Activated T-cell treated with anti-CD3 and anti-CD28 coated beads, Interleukin-2, amount 50 U/mL, for 4 hours (primary cell): ENCODE measurements around the gene WRAP73. TPM values are rescaled to one million over a fixed set of nuclear protein-coding genes. Genes with fewer than 3 reads are reported as not detected.
A peak's percentile ranks its signal among the peaks of the same experiment; 100 is the strongest.

ENCODE experiments used
- ATAC-seq, 2 donors: fragments of 200-7000 bp; cut with Tn5 transposase; one replicate each; pipeline ENCODE4 v1.10.0; 2021
- DNase-seq: peaks from one replicate; pipeline ENCODE4 v3.0.0-alpha.2; 2020
- H3K27me3 Mint-ChIP-seq: one replicate; pipeline ENCODE4 v1.8.0; 2021; ENCODE audit warnings: low read depth, mixed read lengths
- H3K36me3 Mint-ChIP-seq: one replicate; pipeline ENCODE4 v1.8.0; 2022; ENCODE audit warnings: mixed read lengths; ENCODE audit not compliant: insufficient read depth
- H3K4me1 Mint-ChIP-seq: one replicate; pipeline ENCODE4 v1.8.0; 2021; ENCODE audit warnings: low read depth, mixed read lengths
- H3K4me3 Mint-ChIP-seq: one replicate; pipeline ENCODE4 v1.8.0; 2021; ENCODE audit warnings: mild to moderate bottlenecking, moderate library complexity, mixed read lengths
- H3K9me3 Mint-ChIP-seq: one replicate; pipeline ENCODE4 v1.8.0; 2021; ENCODE audit warnings: mixed read lengths
- total RNA-seq, 3 donors: library from RNA; stranded (reverse); gene quantifications; one replicate each; pipeline ENCODE4 v1.2.1, GENCODE V29; 2021

WRAP73 gene
- total RNA-seq, 3 donors from 2014 or later: 32.7 to 36.3 (median 34.5) TPM

DNA sequence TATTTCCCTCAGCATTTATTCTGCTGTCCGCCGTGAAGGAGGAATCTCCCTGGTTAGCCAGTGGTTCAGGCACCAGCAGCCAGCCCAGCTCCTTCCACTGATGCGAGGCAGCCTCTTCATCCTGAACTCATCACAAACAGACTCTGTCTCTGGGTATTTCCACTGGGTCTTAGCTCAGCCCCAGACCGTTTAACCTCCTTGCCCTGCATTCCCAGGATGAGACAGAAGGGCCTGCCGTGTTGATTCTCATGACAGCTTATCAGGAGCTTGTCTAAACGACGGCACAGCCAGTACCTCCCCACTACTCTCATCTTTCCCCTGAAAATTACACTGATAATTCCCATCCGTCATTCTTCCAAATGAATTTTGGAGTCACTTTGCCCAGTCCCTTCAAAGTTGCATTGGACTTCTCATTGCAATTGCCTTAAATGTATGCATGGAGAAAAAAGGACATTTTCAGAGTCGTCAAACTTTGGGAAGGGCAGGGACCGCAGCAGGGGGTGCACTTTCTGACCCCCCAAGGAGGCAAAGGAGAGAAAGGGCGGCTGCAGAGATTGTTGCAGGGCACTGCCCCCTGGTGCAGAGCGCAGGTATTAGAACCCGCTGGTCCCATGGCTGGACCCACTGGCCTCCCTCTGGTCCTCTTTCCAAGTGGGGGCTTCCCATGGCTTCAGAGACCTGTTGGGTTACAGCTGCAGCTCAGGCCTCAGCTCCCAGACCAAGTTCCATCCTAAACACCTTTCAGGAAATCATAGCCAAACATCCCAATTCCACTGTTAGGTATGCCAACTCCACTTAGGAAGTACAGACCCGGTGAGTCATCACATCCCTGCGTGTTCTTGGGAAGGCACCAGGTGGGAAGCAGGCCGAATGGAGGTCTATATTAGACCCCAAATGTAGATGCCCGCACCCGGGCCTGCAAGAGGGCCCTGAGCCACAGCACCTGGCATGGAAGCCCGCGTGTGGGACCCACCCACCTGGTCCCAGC is 34.9 kb downstream of the WRAP73 start:
- DNase-seq (no peak), ATAC-seq (no peak)
- Mint-ChIP-seq H3K4me1 (peaks cover 17% of the 10 kb centered on the region), H3K36me3 (no peaks in the 10 kb centered on the region), H3K9me3 (no peaks in the 10 kb centered on the region), H3K4me3 (no peak overlapping the region), H3K27me3 (peaks cover 4% of the 10 kb centered on the region)

- H3K36me3 Mint-ChIP-seq: no peaks in the 10 kb centered on the region
- peaks cover 17% of the 10 kb centered on the region for H3K27me3 Mint-ChIP-seq
- no peak for ATAC-seq
- H3K9me3 Mint-ChIP-seq: no peaks in the 10 kb centered on the region
- peak overlapping the region; percentile 72 for H3K4me3 Mint-ChIP-seq
- DNase-seq: no peak
- peaks cover 6% of the 10 kb centered on the region for H3K4me1 Mint-ChIP-seq
Observed at GRCh38 chr1:3612123-3612522, 37.8 kb downstream of the WRAP73 start.

- Mint-ChIP-seq H3K4me3 (peak within 1 kb of the TSS; percentile 72), H3K9me3 (no peaks in the 10 kb centered on the region), H3K4me1 (peaks cover 6% of the 10 kb centered on the region), H3K27me3 (peaks cover 17% of the 10 kb centered on the region), H3K36me3 (no peaks in the 10 kb centered on the region)
- ATAC-seq (peak; percentile 80 to 82), DNase-seq (peak; percentile 69)
Observed at GRCh38 chr1:3611170-3612019, 38.5 kb downstream of the WRAP73 start, which contains the start of gene MEGF6. TSS of gene MEGF6 (minus strand) at chr1:3611508. CDS start at chr1:3611268, 240 bp downstream.

DNA sequence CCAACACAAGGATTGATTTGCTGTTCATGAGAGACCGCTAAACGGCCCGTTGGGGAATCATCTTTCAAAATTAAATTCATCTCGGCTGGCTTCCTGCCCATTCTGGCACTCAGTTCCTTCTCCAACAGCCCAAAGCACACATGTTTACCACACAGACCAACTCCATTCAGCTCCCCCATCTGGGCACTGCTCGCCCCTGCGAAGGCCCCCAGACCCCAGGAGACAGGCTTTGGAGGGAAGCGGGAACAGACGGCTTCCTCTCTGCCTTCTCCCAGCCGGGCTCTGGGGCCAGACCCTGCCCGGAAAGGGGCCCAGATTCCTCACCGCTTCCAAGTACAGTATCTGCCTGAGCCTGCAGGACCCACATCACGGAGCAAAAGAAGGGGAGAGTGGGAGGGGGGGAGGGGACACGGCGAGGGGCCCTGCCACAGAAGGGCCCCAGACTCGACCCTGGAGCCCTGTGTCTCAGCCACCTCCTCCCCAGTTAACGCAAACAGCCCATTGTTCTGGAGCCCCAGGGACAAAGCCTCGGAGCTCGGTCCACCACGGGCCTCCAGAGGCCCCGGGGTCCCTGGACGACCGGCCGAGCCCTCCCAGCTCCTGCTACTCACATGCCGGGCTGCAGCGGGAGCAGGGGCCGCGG is 39.3 kb downstream of the WRAP73 start:
- Mint-ChIP-seq H3K4me3 (peak overlapping the region; percentile 53), H3K27me3 (peaks cover 17% of the 10 kb centered on the region), H3K9me3 (no peaks in the 10 kb centered on the region), H3K4me1 (peaks cover 6% of the 10 kb centered on the region), H3K36me3 (no peaks in the 10 kb centered on the region)
- DNase-seq (no peak), ATAC-seq (no peak)

- Mint-ChIP-seq H3K4me1 (peaks cover 6% of the 10 kb centered on the region), H3K9me3 (no peaks in the 10 kb centered on the region), H3K27me3 (peaks cover 17% of the 10 kb centered on the region), H3K4me3 (peak overlapping the region; percentile 53), H3K36me3 (no peaks in the 10 kb centered on the region)
- DNase-seq: no peak
- ATAC-seq: no peak
Observed at GRCh38 chr1:3609769-3610526, 40.0 kb downstream of the WRAP73 start.

DNA sequence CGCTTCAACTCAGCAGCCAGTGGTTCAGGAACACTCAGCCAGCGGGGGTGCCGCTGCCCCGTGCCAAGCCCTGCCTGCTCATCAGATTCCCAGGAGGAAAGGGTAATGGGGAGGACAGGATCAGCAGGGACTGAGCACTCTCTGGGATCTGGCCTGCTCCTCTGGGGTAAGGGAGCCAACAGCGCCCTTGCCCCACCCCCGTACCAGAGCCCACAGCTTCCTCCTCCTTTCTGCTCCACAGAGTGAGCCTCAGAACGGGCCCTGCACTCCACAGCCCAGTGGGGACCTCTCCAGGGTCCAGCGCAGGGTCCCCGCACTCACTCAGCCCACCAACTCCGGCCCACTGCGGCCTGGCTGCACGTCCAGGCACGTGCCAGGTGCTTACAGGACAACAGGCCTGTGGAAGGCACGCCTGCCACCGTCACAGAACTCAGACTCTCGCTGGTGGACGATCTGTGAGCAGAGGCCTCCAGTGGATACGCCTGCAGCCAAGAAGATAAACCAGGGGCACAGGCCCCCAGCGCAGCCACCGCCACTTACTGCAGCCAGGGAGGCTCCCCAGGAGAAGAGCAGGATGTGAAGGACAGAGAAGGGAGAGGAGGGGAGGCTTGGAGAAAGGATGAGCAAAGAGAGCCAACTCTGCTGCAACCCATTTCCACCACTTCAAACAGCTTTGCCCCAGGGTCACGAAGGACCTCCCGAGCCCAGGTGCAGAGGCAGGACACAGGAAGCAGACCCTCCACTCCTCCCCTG is 40.7 kb downstream of the WRAP73 start:
- ATAC-seq (no peak), DNase-seq (no peak)
- H3K27me3 Mint-ChIP-seq: peaks cover 17% of the 10 kb centered on the region
- no peaks in the 10 kb centered on the region for H3K9me3 Mint-ChIP-seq
- H3K4me1 Mint-ChIP-seq: peaks cover 6% of the 10 kb centered on the region
- no peak overlapping the region for H3K4me3 Mint-ChIP-seq
- no peaks in the 10 kb centered on the region for H3K36me3 Mint-ChIP-seq

GRCh38 chr1:3608154-3608553 is 41.7 kb downstream of the WRAP73 start:
- Mint-ChIP-seq H3K4me3 (no peak overlapping the region), H3K9me3 (no peaks in the 10 kb centered on the region), H3K36me3 (no peaks in the 10 kb centered on the region), H3K27me3 (peaks cover 17% of the 10 kb centered on the region), H3K4me1 (peaks cover 6% of the 10 kb centered on the region)
- ATAC-seq: no peak
- no peak for DNase-seq

DNA sequence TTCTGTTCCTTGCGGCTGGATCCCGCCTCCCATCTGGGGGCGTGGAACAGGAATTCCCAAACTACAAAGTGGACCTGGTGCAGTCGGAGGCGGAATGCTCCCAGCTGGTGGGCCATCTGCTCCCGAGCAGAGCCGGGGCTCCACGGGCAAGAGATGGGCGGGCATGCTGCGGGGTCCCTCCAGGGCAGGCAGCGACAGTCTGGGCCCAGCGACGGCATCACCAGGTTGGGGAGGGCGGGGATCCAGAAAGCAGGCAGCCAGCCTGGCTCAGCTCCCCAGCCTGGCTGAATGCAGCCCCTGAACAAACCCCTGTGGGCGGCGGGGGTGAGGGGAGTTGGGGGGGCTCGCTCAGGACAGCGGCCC is 42.2 kb downstream of the WRAP73 start:
- no peaks in the 10 kb centered on the region for H3K36me3 Mint-ChIP-seq
- peaks cover 17% of the 10 kb centered on the region for H3K27me3 Mint-ChIP-seq
- H3K4me1 Mint-ChIP-seq: peaks cover 6% of the 10 kb centered on the region
- ATAC-seq: no peak
- DNase-seq: no peak
- no peaks in the 10 kb centered on the region for H3K9me3 Mint-ChIP-seq
- no peak overlapping the region for H3K4me3 Mint-ChIP-seq

GRCh38 chr1:3606779-3607702 is 42.9 kb downstream of the WRAP73 start:
- no peaks in the 10 kb centered on the region for H3K9me3 Mint-ChIP-seq
- ATAC-seq: no peak
- peaks cover 17% of the 10 kb centered on the region for H3K27me3 Mint-ChIP-seq
- no peak overlapping the region for H3K4me3 Mint-ChIP-seq
- peaks cover 6% of the 10 kb centered on the region for H3K4me1 Mint-ChIP-seq
- no peak for DNase-seq
- no peaks in the 10 kb centered on the region for H3K36me3 Mint-ChIP-seq

DNA sequence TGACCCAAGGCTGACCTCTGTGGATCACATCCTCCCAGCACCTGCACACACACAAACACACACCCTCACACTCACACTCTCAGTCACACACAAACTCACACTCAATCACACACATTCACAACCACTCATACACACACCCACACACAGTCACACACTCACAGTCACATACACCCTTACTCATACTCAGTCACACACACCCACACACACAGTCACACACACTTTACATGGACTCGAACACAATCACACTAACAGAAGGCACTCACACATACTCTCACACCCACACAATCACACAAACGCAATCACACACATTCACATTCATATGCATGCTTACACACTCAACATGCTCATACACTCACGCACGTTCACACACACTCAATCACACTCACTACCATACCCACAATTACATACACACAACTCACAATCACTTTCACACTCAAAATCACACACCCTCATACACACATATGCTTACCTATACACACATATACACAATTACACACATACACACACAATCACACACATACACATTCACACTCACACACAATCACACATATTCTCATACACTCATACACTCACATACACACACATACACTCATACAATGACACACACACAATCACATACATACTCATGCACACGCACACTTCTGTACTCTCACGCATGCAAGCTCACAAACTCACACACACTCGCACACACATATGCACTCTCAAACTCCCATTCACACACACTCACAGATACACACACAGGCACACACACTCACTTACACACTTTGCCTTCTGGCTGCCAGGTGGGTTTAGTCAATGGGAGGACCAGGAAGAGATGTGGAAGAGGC is 44.7 kb downstream of the WRAP73 start:
- peaks cover 13% of the 10 kb centered on the region for H3K27me3 Mint-ChIP-seq
- H3K9me3 Mint-ChIP-seq: no peaks in the 10 kb centered on the region
- no peaks in the 10 kb centered on the region for H3K36me3 Mint-ChIP-seq
- no peaks in the 10 kb centered on the region for H3K4me1 Mint-ChIP-seq
- ATAC-seq (no peak), DNase-seq (no peak)
- H3K4me3 Mint-ChIP-seq: no peak overlapping the region

DNA sequence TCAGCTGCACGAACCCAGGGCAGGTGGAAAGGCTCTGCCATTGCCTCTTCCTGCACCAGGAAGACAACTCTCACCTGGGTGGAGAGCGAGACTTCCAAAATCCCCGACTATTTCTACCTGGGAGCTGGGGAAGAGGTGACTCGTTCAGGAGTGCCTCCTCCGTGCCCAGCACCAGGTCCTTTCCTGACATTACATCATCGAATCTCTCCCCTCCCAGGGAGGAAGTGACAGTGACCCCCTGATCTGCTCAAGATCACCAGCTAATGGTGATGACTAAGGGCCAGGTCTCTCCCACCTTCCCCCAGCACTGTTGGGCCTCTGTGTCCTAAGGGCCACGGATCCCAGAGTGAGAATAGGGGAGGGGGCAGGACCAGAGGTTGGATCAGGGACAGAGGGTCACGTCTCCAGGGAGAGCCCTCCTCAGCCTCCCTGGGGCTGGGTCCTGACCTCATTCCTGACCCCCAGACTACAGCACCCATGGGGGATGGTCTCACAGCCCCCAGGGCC is 45.4 kb downstream of the WRAP73 start:
- Mint-ChIP-seq H3K4me3 (no peak overlapping the region), H3K4me1 (no peaks in the 10 kb centered on the region), H3K36me3 (no peaks in the 10 kb centered on the region), H3K9me3 (no peaks in the 10 kb centered on the region), H3K27me3 (peaks cover 13% of the 10 kb centered on the region)
- DNase-seq (no peak), ATAC-seq (no peak)
